GM10248 (cell line): ENCODE measurements around the gene ATRNL1.

Source experiments
- CTCF ChIA-PET: fragments of 300-600 bp; sonication (Branson Sonifier 250); formaldehyde crosslinking; extraction: SDS; loops from one replicate; lab custom pipeline; 2021; ENCODE audit warnings: antibody characterized with exemption; lab: Yijun Ruan, JAX
- POLR2A ChIA-PET: fragments of 350-650 bp; sonication (Branson Sonifier 250); formaldehyde crosslinking; extraction: SDS; loops from one replicate; lab custom pipeline; 2020; ENCODE audit warnings: antibody characterized with exemption; lab: Yijun Ruan, JAX
- DNase-seq: peaks from one replicate; pipeline ENCODE4 v3.0.0; 2012; ENCODE audit errors: extremely low spot score
- TF ChIP-seq, protein P1 (sequence below): IDR thresholded peaks from 2 replicates; pipeline ENCODE4 v1.5.1; 2012; ENCODE audit warnings: mild to moderate bottlenecking, low read depth; ENCODE audit errors: extremely low read depth, missing control alignments, control extremely low read depth

The ATRNL1 gene

DNA sequence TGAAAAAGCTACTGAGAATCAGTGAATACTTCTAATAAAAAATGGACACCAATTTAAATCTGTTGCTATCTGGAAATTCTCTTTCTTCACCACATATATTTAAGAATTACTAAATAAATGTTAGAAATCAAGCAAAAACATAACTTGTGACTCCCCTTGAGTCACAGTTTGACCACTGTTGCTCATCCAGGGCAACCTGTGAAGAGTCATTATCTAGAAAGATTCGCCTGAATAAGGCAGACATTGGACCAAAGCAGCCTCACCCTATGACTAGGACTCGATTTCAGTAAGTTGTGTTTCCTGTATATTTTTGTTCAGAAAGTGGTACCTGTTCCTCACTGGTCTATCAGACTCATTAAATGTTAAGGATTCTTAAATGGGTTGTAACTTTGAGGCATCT, 572.4 kb downstream of the ATRNL1 start:
- TF ChIP-seq, protein P1, sequence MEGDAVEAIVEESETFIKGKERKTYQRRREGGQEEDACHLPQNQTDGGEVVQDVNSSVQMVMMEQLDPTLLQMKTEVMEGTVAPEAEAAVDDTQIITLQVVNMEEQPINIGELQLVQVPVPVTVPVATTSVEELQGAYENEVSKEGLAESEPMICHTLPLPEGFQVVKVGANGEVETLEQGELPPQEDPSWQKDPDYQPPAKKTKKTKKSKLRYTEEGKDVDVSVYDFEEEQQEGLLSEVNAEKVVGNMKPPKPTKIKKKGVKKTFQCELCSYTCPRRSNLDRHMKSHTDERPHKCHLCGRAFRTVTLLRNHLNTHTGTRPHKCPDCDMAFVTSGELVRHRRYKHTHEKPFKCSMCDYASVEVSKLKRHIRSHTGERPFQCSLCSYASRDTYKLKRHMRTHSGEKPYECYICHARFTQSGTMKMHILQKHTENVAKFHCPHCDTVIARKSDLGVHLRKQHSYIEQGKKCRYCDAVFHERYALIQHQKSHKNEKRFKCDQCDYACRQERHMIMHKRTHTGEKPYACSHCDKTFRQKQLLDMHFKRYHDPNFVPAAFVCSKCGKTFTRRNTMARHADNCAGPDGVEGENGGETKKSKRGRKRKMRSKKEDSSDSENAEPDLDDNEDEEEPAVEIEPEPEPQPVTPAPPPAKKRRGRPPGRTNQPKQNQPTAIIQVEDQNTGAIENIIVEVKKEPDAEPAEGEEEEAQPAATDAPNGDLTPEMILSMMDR: no peak
- ChIA-PET POLR2A (no interaction called here), CTCF (interaction anchor here (1.5 kb wide), 1 partner anchor 17 kb away, joined by 3 read pairs; no protein-coding TSS in a partner anchor)
- no peak for DNase-seq

DNA sequence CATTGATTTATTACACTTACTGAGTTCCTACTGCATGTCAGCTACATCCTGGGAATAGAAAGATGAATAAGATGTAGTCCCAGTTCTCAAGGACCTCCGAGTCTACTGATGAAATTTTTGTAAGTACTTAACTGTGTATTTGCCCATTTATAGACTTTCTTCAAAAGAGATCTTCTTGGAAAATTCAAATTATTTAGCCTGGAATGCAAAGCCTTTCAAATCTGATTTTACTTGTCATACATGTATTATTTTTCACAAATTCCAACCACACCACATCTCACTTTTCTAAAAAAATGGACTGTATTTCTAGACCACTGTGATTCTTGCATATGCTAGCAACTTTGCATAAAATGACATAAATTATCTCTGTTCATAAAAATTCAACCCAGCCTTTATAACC, 581.3 kb downstream of the ATRNL1 start:
- CTCF ChIA-PET: no interaction called here
- DNase-seq: no peak
- TF ChIP-seq, protein P1: no peak
- POLR2A ChIA-PET: no interaction called here

DNA sequence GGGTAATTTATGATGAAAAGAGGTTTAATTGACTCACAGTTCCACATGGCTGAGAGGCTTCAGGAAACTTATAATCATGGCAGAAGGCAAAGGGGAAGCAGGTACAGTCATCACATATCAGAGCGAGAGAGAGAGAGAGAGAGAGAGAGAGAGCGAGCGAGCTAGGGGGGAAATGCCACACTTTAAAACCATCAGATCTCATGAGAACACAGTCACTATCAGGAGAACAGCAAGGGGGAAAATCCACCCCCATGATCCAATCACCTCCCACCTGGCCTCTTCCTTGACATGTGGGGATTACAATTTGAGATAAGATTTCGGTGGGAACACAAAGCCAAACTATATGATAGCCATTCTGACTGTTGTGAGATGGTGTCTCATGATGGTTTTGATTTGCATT, 603.6 kb downstream of the ATRNL1 start:
- ChIA-PET CTCF (no interaction called here), POLR2A (interaction anchor here (0.6 kb wide), 1 partner anchor 13 kb away, joined by 3 read pairs; no protein-coding TSS in a partner anchor)
- no peak for DNase-seq
- TF ChIP-seq, protein P1: no peak

DNA sequence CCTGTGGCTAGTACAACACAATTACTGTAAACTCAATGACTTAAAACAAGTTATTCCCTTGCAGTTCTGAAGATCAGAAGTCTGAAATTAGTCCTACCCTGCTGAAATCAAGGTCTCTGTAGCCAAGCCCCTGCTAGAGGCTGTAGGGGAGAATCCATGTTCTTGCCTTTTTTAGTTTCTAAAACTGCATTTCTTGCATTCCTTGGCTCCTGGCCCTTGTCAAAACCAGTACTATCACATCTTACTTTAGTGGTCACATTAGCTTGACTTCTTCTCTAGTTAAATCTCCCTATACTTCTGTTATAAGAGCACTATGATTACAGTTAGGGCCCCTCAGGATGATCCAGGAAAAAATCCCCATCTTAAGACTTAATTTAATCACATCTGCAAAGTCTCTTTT, 612.9 kb downstream of the ATRNL1 start:
- POLR2A ChIA-PET: no interaction called here
- CTCF ChIA-PET: interaction anchor here (0.8 to 1.3 kb wide), 3 partner anchors 15 to 69 kb away, joined by 3 to 5 read pairs (median 3); no protein-coding TSS in a partner anchor
- no peak for DNase-seq
- TF ChIP-seq, protein P1: no peak

DNA sequence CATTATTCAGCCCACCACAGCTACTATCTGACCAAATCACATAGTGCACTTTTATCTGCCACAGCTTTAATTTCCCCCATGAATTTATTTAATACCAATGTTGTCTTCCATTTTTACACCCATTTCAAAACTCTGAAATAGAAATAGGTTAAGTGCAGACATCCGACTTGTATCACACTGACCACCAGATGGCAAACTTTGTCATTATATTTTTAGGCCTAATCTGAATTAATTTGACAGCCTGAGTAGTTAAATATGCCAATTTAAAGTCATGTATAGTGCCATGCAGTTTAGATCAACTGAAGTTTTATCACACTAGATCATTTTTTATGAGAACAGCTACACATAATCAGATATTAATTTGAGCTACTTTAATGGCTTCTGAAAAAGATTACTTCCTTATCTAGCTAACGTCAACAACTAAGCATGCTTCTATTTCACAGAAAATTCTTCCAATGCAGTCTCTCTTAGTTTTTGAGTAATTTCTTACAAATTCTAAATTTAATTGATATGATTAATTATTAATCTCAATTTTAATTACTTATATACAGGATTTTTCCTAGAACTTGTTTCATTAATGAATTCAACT, 613.4 kb downstream of the ATRNL1 start:
- no peak for DNase-seq
- TF ChIP-seq, protein P1: peak; percentile 14
- ChIA-PET POLR2A (no interaction called here), CTCF (interaction anchor here (0.6 to 1.3 kb wide), 3 partner anchors 15 to 581 kb away, joined by 3 to 5 read pairs (median 3); no protein-coding TSS in a partner anchor)

DNA sequence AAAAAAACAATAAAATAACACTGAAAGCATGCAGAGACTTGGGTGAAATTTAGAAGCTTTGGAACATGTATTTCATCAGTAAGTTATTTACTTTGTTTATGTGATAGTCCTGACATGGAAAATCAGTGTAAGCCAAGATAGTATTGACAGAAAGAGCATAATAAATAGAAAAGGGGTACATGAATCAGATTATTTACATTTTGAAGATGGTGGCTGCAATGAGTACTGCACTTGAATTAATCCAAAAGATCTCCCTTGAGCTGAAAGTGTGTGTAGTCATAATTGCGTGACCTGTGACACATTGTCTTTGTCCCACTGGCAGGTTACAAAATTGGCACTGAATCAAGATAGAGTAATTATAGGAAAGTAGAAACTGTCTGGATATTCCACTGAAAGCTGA, 617.0 kb downstream of the ATRNL1 start:
- DNase-seq: no peak
- ChIA-PET POLR2A (interaction anchor here (0.6 kb wide), 1 partner anchor 13 kb away, joined by 3 read pairs; no protein-coding TSS in a partner anchor), CTCF (interaction anchor here (0.7 to 1.2 kb wide), 4 partner anchors 9 to 676 kb away, joined by 3 read pairs; no protein-coding TSS in a partner anchor)
- TF ChIP-seq, protein P1: no peak
